GM19452 (cell line): ENCODE results near the gene GRP.

ENCODE experiments used
- ATAC-seq: cut with Tn5 transposase; IDR thresholded peaks from one replicate; pipeline ENCODE4 v1.9.1; 2021; ENCODE audit not compliant: unreplicated experiment

Gene GRP

GRCh38 chr18:59219672-59220163 is at the start of gene GRP:
Gene GRP, plus strand, starts transcription at chr18:59220158. Its CDS starts 108 bp downstream, at chr18:59220266.
- ATAC-seq, result no peak

DNA sequence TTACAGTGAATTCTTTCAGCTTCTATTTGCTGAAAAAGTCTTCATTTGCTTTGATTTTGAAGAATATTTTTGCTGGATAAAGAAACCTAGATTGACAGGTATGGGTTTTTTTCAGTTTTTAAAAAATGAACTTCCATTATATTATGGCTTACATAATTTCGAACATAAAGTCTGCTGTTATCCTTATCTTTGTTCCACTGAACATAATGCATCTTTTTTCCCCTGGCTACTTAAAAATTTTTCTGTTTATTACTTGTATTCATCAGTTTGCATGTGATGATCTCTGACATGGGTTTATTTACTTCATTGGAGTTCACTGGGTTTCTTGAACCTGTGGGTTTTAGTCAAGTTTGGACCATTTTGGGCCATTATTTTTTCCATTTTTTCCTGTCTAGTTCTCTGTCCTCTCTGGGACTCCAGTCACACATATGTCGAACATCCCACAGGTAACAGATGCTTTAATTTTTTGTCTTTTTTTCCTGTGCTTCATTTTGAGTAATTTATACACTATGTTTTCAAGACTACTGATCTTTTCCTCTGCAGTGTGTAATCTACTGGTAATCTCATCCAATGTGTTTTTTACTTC is 47.2 kb upstream of the GRP start:
- ATAC-seq, result no peak

DNA sequence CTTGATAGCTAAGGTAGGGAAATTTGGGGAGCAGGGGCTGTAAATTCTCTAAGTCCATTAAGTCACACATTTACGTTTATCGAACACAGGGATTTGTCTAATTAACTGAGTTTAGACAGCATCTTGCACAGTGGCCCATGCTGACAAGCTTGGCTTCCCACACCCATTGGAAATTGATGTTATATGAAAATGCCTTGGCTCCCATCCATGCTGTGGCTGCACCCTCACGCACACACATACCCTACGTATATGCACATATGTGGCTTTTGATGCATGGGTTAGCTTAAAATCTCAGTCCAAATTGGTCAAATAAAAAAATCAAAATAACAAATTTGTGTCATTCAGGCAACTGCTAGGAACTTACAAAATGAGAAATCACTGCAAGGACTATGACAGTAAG is 42.5 kb upstream of the GRP start:
- ATAC-seq, result no peak

DNA sequence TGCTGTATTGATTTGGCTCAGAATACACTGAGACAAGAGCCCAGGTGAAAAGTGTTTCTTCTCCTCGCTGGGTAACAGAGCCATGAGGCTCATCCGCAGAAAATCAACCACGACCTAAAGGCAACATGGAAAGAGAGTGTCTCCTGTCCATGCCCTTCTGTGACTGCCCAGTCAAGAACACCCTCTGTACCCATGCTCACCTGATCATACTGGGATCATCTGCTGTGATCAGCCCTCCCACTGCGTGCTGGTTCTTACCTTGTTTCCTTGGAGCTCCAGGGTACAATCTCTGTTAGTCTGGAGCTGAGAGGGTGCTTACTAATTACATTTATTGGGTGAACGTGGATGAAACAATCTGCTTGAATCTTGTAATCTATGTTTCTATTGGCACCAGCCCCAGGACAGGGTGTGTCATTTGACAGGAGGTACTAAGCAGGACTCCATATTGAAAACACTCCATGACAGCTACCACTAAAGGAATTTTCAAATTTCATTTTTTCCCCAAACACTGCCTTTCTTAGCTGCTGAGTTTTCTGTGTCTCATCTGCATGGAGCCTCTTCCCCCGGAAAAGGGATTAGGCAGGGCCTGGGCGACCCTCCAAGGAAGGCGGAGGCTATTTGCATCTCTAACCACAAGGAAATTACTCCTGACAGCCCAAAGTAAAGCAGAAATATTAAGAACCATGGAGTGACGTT is 39.7 kb upstream of the GRP start:
- ATAC-seq, result no peak

GRCh38 chr18:59182673-59183072 is 37.3 kb upstream of the GRP start:
- ATAC-seq, result no peak

- no peak for ATAC-seq
Measured at GRCh38 chr18:59189008-59189407, 30.9 kb upstream of the GRP start.

GRCh38 chr18:59189746-59190145 is 30.2 kb upstream of the GRP start:
- no peak for ATAC-seq

GRCh38 chr18:59196161-59196725 is 23.7 kb upstream of the GRP start:
- no peak for ATAC-seq

- ATAC-seq, result no peak
Measured at GRCh38 chr18:59197636-59198035, 22.3 kb upstream of the GRP start.

DNA sequence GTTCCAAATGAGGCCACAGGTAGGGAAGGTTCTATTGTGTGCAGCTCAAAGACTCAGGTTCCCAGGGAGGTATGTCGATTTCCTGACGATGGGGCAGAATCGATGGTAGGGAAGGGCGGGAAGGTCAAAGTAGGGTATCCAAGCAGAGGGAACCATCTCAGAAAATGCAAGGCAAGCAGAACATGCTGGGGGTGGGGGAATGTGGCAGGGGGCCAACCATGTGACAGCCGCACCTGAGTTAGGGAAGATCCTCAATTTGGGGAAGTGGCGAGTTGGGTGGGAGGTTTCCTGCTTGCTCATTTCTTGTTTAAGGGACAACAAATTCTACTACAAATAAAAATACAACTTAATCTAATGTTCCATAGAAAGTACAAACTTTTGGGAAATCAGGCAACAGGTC is 21.7 kb upstream of the GRP start:
- no peak for ATAC-seq

DNA sequence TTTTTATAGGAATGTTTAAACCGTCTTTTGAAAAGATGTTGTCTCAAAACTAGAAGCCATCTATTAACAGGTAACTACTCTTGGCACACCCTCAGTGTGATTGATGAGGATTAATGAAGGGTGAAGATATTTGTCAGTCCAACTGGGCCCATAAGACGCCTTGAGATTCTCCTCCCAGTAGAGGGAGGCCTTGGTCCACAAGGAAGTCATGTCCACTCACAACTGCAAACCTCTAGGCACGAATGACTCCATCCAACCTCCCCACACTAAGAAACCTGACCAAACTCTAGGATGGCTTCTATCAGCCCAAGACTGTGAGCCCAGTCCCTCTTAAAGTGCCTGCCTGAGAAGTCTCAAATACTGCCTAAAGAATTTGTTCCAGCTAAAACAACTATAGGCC is 19.2 kb upstream of the GRP start:
- ATAC-seq, result no peak

- ATAC-seq, result no peak
Measured at GRCh38 chr18:59202258-59202820, 17.6 kb upstream of the GRP start.

- no peak for ATAC-seq
Measured at GRCh38 chr18:59207506-59207905, 12.5 kb upstream of the GRP start.

GRCh38 chr18:59208602-59209125 is 11.3 kb upstream of the GRP start:
- no peak for ATAC-seq

DNA sequence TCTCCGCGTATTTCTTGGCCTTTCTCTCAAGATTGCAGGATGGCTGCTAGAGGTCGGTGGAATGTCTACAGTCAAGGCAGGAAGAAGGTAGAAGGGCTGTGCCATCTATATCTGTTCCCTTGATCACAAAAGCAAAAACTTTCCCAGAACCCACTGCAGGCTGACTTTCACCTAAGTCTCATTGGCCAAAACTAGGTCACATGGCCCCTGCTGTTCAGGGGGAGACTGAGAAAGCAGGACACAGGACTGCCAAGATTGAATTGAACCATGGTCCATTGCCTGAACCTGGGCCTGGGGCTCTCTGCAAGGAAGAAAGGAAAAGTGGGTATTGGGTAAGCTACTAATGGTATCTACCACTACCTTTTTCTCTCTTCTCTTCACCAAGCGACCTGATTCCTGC is 9.7 kb upstream of the GRP start:
- ATAC-seq, result no peak

DNA sequence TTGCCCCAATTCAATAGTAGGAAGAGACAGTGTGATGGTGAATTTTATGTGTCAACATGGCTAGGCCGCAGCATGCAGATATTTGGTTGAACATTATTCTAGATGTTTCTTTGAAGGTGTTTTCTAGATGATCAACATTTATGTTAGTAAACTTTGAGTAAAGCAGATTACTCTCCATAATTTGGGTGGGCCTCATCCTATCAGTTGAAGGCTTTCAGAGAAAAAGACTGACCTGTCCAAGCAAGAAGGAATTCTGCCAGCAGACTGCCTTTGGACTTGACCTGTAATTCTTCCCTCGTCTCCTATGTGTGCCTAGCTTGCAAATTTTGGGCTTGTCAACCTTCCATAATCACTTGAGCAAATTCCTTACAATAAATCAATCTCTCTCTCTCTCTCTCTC is 8.3 kb upstream of the GRP start:
- ATAC-seq, result no peak

DNA sequence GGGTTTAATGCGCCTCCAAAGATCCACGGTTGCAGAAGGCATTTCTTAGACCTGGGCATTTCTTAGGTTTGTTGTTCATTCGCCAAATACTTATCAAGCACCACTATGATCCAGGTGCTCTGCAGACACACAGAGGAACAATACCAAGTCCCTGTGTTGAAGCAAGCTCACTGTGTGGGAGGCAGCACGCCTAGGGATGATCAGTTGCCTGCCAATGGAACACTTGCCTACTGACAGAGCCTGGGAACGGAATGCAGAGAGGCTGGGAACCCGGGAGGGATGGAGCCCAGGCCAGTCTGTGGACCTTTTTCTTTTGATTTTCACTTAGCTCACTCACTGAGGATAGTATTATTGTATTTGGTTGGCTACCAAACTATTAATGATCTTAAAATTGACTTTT is 1.9 kb upstream of the GRP start:
- no peak for ATAC-seq

- ATAC-seq, result no peak
Measured at GRCh38 chr18:59220164-59220783, 316 bp downstream of the GRP start.

DNA sequence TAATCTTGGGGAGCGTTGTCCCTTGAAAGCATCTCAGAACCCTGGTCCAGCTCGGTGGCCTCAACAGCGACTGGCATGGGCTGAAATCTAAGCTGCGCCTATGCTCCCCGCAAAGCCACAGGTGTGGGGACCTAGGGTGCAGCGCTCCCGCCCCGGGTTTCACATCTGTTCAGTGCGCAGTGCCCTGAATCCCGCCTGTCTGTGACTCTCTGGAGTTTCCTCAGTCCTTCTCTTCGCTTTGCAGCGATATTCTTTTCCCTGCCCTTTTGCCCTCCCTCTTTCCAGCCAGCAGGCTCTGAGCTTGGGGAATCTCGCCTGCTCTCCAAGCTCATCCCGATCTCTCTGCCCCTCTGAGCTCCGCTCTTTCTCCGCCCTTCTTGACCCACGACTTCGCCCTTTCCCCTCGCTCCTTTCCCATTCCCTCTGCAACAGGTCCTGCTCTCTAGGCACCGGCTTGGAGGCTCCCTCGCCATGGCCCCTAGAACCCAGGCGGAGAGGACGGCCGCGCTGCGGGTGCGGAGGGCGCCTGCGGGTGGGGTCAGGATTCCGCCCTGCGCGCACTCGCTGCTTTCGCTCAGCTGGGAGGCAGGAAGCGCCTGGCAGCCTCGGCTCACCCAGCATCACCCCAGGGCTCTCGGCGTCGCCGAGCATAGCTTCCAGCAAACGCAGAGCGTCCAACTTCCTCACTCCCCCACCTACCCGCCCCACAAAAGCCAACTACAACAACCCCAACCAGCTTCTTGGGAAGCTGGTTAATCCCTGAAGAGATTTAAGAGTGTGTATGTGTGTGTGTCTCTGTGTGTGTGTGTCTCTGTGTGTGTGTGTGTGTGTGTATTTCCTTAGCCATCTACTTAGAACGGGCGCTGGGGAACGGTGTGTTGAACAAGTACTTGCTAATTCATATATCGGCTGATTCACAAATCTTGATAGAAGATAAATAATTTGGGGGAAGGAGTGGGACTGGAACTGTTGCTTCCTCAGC is 1.1 kb downstream of the GRP start:
- ATAC-seq, result no peak

DNA sequence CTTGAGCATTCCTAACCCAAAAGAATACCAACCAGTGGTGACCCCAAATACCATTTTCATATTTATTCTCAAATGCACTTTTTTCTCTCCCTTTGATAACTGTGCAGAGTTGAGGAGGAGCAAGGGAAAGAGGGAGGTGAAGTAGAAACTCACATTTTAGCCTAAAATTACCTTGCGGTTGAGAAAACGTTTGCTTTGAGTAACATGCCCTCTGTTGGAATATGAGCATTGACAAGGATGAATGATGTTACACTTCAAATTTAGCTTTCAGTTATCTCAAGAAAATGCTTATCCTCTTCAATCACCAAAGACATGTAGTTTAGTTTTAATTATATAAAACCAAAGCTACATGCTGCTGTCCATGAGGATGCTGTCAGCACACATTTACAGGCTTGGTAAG is 2.4 kb downstream of the GRP start:
- no peak for ATAC-seq
